Activated T-cell treated with anti-CD3 and anti-CD28 coated beads, Interleukin-2, amount 50 U/mL, for 1 hour (primary cell): Measurements from ENCODE around the gene CCDC33.

Experiments used
- DNase-seq: peaks from one replicate; pipeline ENCODE4 v3.0.0-alpha.2; 2020

The CCDC33 gene

DNA sequence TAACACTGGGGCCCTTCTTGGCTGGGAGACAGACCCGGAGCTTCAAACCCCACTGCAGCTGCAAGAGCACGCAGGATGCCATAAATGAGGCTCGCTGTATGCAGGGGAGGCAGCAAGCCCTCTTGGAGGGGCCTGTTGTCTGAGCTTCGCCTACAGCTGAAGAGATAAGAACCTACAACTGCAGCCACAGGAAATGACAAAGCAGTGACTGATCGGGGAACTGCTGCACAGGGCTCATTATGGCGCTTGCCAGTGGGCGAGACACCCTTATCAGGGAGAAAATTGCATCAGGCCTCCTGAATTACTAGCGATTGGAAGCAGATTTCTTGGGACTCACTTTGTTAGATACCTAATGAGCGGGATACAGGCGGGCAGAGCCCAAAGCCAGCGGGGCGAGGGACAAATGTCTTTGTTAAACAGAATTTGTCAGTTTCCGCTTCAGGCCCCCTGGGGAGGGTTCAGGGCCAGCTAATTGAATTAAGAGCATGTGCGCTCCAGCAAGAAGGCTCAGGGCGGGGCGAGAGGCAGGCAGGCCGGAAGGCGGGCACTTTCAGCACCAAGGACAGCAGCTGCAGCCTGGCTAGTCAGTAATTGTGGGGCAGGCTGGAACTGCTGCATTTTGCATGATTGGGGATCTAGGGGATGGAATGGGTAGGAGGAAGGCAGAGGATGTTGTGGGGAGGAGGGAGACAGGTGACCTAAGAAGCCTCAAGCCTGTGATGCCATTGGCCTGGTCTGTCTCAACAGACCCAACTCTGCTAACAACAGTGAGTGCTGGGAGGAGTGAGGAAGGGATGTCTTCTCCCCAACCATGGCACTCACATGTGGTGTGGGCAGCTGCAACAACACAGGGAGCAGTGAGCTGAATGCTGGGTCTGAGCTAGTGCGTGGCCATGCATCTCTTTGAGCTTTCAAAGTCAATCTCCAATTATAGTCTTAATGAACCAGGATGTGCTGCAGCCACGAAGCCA, 55.3 kb downstream of the CCDC33 start:
- peak; percentile 65 for DNase-seq

DNA sequence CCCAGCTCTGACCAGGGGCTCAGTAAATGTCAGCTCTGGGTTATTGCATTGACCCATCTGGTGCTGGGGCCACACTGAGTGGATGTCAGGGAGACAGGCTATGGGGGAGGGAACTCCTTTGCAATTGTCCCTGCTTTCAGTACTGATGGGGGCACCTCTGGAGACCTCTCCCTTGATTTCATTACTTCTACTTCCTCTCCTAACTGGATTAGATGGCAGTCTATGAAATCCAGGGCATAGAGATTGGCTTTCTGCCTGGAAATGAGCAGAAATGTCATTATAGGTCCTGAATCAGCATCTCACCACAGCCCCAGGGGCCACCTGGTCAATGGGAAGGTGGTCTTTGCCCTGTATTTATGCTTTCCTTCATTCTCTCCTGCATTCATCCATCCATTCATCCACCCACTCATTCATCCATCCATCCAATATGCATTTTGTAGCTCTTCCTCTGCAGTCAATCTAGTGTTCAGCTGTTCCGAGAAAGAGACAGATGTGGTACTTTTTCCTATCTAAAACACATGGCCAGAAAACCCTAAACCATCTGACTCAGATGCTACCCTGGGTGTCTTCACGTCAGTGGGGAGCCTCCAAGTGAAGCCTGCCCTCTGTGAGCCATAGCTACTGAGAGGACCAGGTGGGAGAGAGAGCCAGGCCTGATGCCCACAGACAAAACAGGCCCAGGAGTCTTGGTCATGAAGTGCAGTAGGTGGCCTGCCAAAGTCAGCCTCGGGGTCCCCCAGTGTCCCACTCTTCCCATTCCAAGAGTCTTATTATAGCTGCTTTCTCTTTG, 57.1 kb downstream of the CCDC33 start:
- no peak for DNase-seq

DNA sequence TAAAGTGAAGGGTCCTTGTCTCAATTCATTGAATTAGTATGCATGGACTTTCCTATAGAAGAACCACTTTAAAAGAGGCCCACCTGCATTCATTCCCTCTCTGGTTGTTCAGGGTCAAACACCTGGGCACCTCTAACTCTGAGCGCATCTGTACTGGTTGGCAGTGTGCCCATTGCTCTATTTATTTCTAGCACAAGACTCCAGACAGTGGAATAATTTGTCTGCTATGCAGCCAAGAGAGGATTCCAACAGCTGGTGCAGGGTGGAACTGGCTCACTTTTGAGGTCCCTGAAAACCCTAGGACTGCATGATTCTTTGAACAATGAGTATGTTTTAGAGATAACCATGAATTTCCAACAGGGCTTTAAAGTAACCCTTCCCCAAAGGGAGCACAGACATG, 57.9 kb downstream of the CCDC33 start:
- no peak for DNase-seq

DNA sequence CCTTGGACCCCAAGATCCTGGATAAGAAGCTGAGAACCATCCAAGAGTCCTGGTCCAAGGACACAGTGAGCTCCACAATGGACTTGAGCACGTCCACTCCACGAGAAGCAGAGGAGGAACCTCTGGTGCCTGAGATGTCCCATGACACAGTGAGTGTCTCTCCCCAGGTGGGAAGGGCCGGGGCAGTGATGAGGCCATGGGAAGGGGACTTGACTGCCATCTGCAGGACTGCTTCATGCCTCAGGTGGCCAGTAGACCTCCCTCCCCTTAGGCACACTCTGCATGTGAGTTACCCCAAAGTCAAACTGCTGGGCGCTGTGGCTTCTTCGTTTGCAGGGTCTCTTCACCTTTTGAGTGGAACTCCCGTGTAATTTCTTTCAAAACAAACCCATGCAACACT, 59.7 kb downstream of the CCDC33 start:
- no peak for DNase-seq

DNA sequence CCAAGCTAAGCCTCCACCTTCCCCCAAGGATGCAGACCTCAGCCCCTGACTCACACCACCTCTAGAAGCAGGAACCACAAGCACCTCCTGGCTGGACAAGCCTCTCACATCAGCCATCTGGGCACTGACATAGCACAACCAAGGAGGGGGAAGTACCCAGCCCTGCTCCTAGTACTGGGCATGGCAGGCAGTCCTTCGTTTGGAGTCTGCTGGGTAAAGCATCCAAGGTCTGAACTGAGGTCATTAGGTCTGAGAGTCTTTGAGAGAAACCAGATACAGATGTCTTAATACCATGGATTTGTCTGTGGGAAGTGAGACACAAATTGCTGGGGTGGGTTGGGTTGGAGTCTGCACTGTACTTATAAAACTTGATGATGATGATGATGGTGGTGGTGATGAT, 61.8 kb downstream of the CCDC33 start:
- DNase-seq = no peak

DNA sequence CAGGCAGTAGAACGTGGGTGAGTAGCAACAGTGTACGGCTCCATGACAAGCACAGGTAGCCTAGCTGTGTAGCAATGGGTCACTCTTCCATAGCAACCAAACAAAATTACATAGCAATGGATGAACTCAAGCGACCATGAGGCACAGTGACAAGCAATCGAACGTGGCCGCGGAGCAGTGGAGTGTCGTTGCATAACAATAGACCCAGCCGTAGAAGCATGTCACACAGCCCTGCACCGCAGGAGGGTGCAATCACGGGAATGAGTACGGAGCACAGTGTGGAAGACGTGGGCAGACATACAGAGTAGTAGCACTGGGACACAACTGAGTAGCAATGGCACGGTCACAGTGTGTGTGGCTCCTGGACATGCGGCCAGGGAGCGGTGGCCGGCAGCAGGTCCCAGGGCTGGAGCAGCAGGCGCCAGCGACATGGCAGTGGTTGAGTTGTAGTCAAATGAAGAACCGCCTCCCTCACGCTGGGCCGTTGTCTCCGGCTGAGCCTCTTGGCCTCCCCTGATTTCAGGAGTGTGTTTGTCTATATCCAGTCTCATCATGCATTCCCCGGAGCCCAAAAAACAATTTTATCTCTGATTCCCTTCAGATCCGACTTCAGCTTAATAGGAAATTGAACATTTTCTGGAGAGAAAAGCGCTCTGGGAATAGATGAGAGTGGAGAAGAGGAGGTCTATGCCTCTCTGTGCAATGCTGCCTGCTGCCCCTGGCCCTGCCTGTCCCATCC, 64.1 kb downstream of the CCDC33 start:
- no peak for DNase-seq

DNA sequence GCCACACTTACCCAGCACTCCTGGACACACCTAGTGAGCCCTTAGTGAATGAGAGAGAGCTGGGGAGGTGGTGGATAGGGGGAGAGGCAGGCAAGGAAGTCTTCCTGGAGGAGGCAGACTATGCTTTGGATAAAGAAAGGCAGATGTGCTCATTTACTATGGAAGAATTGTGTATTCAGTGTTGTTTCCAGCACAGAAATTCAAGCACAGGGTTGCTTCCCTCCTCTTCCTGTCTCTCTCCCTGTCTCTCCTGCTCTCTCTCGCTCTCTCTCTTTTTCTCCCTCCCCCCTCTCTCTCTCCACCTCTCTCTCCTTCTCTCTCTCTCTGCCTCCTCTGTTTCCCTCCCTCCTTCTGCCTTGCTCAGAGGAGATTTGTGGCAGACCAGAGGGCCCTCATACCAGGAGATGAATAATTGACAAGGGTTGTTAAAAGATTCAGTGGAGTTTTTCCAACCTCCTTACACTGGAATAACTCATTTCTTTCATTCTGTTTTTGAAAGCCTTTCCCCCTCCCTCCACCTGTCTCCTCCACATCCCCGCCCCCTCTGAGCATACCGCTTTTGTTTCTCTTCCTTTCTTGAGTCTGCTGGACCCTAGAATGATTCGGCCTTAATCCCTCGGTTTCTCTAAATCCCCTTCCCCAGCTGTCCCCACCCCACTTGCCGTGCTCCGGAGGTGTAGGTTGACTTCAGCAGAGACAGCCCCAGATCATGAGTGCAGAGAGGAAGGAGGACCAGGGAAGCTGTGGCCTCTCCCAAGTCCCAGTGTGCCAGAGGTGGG, 65.6 kb downstream of the CCDC33 start:
- DNase-seq = no peak

DNA sequence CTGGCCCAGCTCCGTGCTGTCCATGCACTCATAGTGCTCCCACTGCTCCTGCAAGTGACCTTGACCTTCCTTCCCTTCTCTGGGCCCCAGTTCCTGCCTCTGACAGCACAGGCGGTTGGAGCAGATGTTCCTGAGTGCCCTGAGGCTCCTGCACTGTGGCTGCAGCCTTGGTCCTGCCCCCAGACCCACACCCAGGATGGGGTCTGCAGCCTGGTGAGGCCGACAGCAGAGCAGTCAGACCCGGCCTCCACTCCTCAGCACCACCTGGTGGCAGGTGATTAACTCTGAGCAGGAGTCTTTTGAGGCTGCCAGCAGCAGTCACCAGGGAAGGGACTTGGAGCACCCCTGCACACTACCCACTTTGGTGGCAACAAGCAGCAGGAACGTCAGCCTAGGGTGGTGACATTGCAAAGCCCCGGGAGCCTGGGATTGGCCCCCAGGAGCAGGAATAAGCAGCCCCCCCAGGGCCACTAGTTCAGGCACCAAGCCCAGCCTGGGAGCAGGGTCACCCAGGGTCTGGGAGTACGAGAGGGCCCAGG, 66.8 kb downstream of the CCDC33 start:
- peak; percentile 42 for DNase-seq

DNA sequence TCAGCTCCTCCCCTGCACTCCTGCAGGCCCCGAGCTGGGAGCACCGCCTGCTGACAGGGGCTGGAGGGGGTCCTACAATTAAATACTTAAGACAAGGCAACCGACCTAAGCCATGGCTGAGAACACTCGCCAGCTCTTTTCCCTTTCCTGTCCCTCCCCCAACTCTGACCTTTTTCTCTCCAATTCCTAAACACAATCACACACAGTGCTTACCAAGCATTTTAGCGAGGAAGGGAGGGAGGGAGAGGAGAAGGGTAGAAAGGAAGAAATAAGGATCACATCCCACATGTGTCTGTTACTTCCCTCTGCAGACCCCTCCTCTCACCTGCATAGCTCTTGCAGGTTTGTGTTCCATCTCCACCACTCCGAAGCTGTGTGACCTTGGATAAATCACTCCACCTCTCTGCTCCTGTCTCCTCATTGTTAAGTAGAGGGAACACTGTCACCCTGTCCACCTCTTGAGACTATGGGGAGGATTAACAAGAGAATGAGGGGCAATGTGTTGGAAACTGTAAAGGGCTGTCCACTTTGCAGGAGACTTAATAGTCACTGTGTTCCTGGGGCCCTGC, 67.7 kb downstream of the CCDC33 start:
- no peak for DNase-seq

DNA sequence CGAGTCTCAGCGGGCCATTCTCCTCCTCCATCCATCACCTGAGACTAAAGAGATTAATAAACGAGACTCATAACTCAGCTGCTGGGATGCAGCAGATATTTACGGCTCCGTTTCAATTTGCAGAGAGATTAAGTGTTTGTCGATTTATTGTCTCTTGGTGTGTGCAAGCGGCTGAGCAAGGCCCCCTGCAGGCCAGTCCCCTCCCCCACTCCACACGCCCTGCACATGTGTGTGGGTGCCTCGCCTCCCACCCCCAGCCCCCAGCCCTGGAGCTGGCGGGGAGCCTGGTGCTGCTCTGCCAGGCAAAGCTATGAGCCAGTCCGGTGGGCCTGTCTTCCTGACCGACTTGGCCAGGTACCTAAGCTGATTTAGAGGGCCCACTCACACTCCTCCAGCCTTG, 68.3 kb downstream of the CCDC33 start:
- DNase-seq = no peak

DNA sequence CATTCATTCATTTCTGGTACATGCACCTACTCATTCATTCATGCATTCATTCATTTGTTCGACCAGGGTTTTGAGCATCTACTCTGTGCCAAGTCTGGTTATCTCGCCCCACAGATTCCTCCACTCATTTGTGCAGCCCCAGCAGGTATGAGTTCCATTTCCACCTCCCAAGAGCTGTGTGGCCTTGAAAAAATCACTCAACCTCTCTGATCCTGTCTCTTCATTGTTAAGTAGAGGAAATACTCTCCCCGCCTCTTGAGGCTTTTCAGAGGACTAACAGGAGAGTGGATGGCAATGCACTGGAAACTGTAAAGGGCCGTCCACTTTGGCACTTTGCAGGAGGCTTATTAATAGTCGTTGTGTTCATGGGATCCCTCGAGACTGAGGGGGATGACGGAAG, 69.6 kb downstream of the CCDC33 start:
- DNase-seq = no peak

DNA sequence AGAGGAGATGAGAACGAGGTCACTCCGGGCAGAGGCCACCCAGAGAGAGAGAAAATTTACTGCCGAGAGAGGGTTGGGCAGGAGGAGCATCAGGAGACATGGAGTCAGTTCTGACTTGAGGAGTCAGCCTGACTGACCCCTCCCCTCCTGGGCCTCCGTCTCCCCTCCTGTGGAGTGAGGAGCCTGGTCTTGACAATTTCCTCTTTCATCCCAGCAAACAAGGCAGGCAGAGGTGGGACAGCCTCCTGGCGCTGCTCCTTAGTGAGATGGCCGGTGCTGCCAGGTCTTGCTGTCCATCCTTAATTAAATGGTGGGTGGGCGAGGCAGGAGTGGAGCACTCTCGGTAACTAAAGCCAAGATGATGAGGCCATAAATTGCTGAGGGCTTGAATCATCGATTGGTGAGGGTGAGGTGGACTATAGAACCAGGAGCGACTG, 70.7 kb downstream of the CCDC33 start:
- DNase-seq = no peak

DNA sequence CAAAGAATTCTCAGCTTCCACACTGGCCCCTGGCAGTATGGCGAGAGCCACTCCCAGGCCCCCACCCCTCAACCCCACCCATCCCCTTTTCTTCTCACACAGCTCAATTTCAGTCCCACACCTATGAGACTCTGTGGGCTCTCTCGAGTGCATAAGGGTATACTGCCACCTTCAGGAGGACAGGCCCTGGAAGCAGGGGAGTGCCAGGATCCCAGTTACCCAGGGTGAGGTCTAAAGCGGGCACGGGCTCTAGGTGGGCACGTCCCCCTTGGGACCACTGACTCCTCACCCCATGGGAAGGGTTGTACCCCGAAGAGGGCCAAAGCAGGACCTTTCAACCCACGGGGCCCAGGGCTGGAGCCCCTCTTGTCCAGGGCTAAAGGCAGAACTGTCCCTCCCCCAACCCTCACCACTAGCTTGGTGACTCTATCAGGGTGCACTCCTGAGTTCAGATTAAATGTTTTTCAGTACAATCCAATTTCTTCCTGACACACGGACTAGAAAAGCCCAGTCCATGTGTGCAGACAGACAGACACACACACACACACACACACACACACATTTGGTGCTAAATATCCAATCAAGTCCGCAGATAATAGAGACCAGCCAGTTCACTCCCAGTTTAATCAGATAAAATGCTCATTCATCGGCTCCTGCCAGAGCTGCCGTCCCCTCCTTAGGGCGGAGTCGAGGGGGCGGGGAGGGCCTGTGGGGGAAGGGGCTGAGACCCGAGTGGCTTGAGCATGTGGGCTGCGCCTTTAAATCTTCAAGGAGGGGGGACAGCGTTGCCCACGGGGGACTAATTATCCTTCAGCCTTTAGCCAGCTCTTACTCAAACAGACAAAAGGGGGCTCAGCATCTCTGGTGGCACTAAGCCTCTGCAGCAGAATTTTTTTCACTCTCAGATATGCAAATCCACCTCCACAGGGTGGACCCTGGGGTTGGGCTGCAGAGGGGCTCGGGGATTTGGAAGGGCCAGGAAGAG, 72.0 kb downstream of the CCDC33 start:
- DNase-seq = no peak

DNA sequence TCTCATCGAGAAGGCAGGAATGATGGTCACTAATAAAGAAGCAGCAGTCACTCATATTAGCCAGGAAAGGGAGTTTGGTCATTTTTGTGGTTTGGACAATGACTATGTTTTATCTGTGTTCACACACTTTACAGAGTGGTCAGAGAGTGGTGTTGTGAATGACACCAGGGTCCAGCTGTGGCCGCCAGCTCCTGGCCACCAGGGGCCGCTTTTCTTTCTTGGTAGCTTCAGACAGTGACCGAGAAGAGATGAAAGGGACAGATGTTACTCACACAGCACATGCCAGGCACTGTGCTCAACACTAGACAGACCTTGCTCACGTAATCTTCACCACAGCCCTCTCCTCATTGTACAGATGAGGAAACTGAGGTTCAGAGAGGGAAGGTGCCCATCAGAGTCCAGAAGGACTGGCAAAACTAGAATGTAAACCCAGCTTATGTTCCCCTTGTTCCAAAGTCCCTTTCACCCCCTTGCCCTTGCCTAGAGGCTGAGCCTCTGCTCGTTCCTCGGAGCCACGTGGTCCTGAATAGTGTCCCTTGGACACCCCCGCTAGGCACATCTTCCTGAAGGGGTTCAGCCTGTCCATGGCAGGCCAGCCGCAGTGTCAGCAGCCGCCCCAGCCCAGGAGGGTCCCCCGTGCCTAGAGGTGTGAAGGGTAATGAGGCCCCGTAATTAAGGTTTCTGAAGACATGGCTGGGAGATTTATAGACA, 75.8 kb downstream of the CCDC33 start:
- DNase-seq = no peak

DNA sequence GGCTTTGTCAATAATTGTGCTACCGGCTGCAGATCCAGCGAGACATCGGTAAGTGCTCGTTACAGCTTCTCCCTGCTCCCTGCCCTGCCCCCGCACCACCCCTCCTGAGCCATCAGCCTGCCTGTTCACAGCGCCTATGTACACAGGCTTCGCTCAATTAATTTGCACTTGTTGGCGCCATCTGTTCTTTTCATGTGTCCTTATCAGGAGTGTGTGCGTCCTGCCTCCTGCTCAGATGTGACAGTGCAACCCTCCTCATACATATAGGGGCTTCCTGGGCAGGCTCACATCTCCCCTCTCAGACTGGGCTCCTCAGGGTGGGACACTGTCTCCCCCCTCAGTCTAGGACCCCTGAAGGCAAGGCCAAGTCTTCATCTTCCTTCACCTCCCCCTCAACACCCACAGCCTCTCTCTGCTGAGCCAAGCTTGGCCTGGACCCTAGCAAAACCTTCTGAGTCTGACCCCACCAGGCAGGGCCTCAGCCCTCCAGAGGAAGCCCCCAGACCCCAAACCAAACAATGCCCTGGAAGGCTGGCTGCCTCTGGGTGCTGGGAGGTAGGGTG, 76.4 kb downstream of the CCDC33 start:
- no peak for DNase-seq

DNA sequence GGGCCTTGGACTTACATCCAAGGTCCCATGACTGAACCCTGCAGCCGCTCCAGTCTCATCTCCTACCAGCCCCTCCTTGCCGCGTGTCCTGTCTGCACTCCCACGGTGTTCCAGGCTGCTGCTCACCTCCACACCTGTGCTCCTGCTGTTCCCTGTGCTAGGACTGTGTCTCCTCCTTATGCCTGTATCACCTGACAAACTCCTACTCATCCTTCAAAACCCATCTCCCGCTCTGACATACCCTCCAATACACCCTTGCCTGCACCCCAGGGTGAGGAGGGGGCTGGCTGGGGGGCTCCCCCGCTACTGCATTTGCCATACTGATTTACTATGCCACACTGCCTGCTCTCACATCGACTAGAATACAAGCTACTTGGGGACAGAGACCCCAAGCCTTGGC, 77.8 kb downstream of the CCDC33 start:
- DNase-seq = no peak

DNA sequence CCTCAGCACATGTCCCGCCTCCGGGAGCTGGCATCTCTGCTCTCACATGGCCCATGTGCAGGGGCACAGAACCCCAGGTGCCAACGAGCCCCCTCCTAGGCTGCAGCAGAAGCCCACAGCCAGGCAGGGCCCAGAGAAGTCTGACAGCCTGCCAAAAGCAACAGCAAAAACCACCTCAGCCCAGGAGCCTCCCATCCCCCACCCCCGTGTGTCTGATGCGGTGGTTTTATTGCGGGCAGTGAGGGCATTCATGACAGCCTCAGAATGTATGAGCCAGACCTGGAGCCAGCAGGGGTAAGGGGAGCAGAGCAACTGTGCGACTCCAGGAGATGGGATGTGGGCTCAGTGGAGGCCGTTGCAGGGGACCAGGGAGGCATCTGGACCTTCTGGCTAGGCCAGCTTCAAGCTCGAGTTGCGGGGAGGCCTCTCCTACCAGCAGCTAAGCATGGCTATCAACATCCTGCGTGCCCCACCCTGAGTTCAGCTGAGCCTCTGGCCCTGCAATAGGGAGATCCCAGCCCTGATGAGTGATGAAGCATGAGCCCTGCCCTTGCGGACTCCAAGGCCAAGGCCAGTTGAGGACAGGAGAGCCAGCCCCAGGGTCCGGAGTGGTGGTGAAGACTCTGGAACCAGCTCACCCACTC, 78.8 kb downstream of the CCDC33 start:
- DNase-seq = peak; percentile 40

DNA sequence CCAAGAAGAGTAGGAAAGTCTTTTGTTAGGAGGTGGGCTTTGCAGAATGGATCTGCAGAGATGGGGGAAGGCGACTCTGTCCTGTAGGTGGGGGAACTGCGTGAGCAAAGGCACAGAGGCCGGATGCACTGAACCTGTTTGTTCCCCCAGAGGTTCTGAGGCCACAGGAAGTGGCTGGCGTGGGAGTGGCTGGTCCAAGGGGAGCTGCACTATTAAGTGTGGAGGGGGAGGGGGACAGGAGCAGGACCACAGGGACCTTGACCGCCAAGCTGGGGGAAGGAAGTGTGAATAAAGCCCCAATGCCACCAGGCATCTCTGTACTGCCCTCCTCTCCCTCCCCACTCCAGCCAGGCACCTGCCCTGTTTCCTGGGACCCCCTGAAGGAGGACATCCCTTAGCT, 79.5 kb downstream of the CCDC33 start:
- DNase-seq = no peak

DNA sequence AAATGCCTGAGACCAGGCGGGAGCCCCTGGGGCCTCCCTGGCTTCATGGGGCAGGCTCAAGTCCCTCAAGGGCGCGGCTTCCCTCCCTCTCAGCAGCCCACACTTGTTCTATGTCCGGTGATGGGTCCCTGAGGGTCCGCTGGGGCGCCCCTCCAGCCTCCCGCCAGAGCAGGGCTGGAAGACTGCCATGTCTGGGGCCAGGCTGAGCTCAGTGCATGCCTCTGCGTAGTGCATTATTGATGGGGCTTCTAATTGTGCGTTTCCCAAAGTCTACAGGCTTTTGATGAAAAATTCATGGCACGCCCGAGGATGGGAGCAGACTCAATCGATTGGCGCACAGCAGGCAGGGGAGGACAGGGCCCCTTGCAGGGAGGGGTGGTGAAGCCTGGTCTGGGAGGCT, 80.0 kb downstream of the CCDC33 start:
- no peak for DNase-seq
